ENCODE data around the gene KCNQ1. TPM values are rescaled to one million over a fixed set of nuclear protein-coding genes. Genes with fewer than 3 reads are reported as not detected.

The KCNQ1 gene
- total and polyA plus RNA-seq, 9 of the 15 experiments (the other 6 are each of a cell fraction or from before 2014, with no cell fraction given): 0.44 TPM; not detected in 8

- Histone ChIP-seq H3K4me3 (no peak overlapping the region), H3K36me3 (ENCODE audit: control insufficient read depth, insufficient read depth, low read length) (no peaks in the 10 kb centered on the region), H3K9me3 (replicated peaks; ENCODE audit: control insufficient read depth, insufficient read depth, low read depth, low read length) (no peaks in the 10 kb centered on the region), H3K79me2 (ENCODE audit: control insufficient read depth, insufficient read depth, low read length) (no peaks in the 10 kb centered on the region), H3K9me1 (ENCODE audit: control insufficient read depth, insufficient read depth, low read length) (no peaks in the 10 kb centered on the region), H4K20me1 (replicated peaks; ENCODE audit: control insufficient read depth, insufficient read depth, low read length) (no peaks in the 10 kb centered on the region), H3K27ac (ENCODE audit: extremely low read depth, low read depth, low read length) (no peak overlapping the region), H3K4me2 (ENCODE audit: insufficient read depth, low read length) (no peak overlapping the region), H3K9ac (ENCODE audit: insufficient read depth in 1 of 2, low read depth in 2 of 2, low read length in 2 of 2) (no peak overlapping the region), H2AFZ (ENCODE audit: low read depth, low read length) (no peak overlapping the region; the same call in 1 of the 2 replicates), H3K4me1 (replicated peaks in 1 of 2; ENCODE audit: control insufficient read depth in 2 of 2, insufficient read depth in 2 of 2, low read length in 2 of 2) (peaks cover under 1 to 17% of the 10 kb centered on the region in 2 experiments; a peak in 4 of 5 replicates), H3K27me3 (ENCODE audit: control insufficient read depth in 2 of 2, insufficient read depth in 2 of 2, low read length in 2 of 2) (no peaks in the 10 kb centered on the region)
- WGBS (ENCODE audit: insufficient coverage, low coverage, missing lambda C conversion rate): 59% methylated on average over 14 of the region's 14 CpGs
- FAIRE-seq: no peak
- no TSS peak for BruUV-seq (replicated peaks)
- intact Hi-C loops (cut with micrococcal nuclease): no loop called here
- no peak for TF ChIP-seq ZBTB9 (CRISPR knock-in tag; IDR thresholded peaks at IDR 0.05)
- TF ChIP-seq TFAM (CRISPR knock-in tag; conservative IDR thresholded peaks at IDR 0.05): no peak
- TF ChIP-seq SRSF1 (IDR thresholded peaks at IDR 0.05; ENCODE audit: low read depth, low read length): no peak
- TF ChIP-seq ZBTB5 (IDR thresholded peaks at IDR 0.05): no peak
- no peak for TF ChIP-seq CBX5 (IDR thresholded peaks at IDR 0.05; ENCODE audit: borderline replicate concordance, low read depth)
- TF ChIP-seq MXI1 (IDR thresholded peaks at IDR 0.05; ENCODE audit: low read depth, low read length): no peak
- TF ChIP-seq ZNF140 (CRISPR knock-in tag; IDR thresholded peaks at IDR 0.05): no peak
- no peak for TF ChIP-seq MYC (IDR thresholded peaks at IDR 0.05; ENCODE audit: low read depth, low read length)
- no peak for TF ChIP-seq MYC (CRISPR knock-in tag; IDR thresholded peaks at IDR 0.05; ENCODE audit: borderline replicate concordance, low read depth)
- no peak for TF ChIP-seq ILK (tag; IDR thresholded peaks at IDR 0.05; ENCODE audit: borderline replicate concordance, low read depth)
- TF ChIP-seq ZNF408 (CRISPR knock-in tag; IDR thresholded peaks at IDR 0.05; ENCODE audit: low read depth): no peak
- no peak for TF ChIP-seq CREB5 (CRISPR knock-in tag; IDR thresholded peaks at IDR 0.05)
- no peak for ATAC-seq
- ChIA-PET CTCF (ENCODE audit: low intra/inter-chr PET ratio) (no interaction called here), POLR2A (interaction anchor here (0.6 to 0.7 kb wide), 3 partner anchors 9 to 41 kb away, joined by 3 read pairs; no protein-coding TSS in a partner anchor)
- in situ Hi-C loops (cut with MboI): no loop called here
- no peak for DNase-seq (ENCODE audit: extremely low read depth in 1 of 4, low spot score in 3 of 4)
Measured at GRCh38 chr11:2758751-2759150, 313.9 kb downstream of the KCNQ1 start.
